ENCODE data around the gene LTB4R.

LTB4R gene

GRCh38 chr14:24271834-24272263 is 39.5 kb upstream of the LTB4R start:
- H3K27ac Mint-ChIP-seq = peak overlapping the region; percentile 88
- H3K4me3 Mint-ChIP-seq = peak overlapping the region; percentile 79
- peaks cover 17% of the 10 kb centered on the region for H3K36me3 Mint-ChIP-seq (ENCODE audit: low read depth)
- no peak for DNase-seq (ENCODE audit: low spot score)
- H3K27me3 Mint-ChIP-seq (ENCODE audit: low read depth) = no peaks in the 10 kb centered on the region
- no peaks in the 10 kb centered on the region for H3K9me3 Mint-ChIP-seq
- H3K4me1 Mint-ChIP-seq (ENCODE audit: low read depth) = peaks cover 42% of the 10 kb centered on the region

GRCh38 chr14:24272467-24272866 is 38.8 kb upstream of the LTB4R start:
- DNase-seq (ENCODE audit: low spot score) = no peak
- H3K27ac Mint-ChIP-seq = peak overlapping the region; percentile 88
- H3K4me1 Mint-ChIP-seq (ENCODE audit: low read depth) = peaks cover 43% of the 10 kb centered on the region
- H3K36me3 Mint-ChIP-seq (ENCODE audit: low read depth) = peaks cover 11% of the 10 kb centered on the region
- no peaks in the 10 kb centered on the region for H3K27me3 Mint-ChIP-seq (ENCODE audit: low read depth)
- H3K4me3 Mint-ChIP-seq = peak overlapping the region; percentile 79
- H3K9me3 Mint-ChIP-seq = no peaks in the 10 kb centered on the region

- H3K27ac Mint-ChIP-seq = no peak overlapping the region
- no peak for DNase-seq (ENCODE audit: low spot score)
- peaks cover 47% of the 10 kb centered on the region for H3K4me1 Mint-ChIP-seq (ENCODE audit: low read depth)
- H3K36me3 Mint-ChIP-seq (ENCODE audit: low read depth) = peaks cover 14% of the 10 kb centered on the region
- H3K4me3 Mint-ChIP-seq = peak overlapping the region; percentile 22
- no peaks in the 10 kb centered on the region for H3K27me3 Mint-ChIP-seq (ENCODE audit: low read depth)
- H3K9me3 Mint-ChIP-seq = no peaks in the 10 kb centered on the region
Measured at GRCh38 chr14:24273422-24273998, 37.8 kb upstream of the LTB4R start.

GRCh38 chr14:24274101-24274543 is 37.2 kb upstream of the LTB4R start:
- peak overlapping the region; percentile 71 for H3K27ac Mint-ChIP-seq
- peaks cover 52% of the 10 kb centered on the region for H3K4me1 Mint-ChIP-seq (ENCODE audit: low read depth)
- H3K9me3 Mint-ChIP-seq = no peaks in the 10 kb centered on the region
- peak overlapping the region; percentile 8 for H3K4me3 Mint-ChIP-seq
- H3K36me3 Mint-ChIP-seq (ENCODE audit: low read depth) = peaks cover 9% of the 10 kb centered on the region
- DNase-seq (ENCODE audit: low spot score) = peak; percentile 65
- H3K27me3 Mint-ChIP-seq (ENCODE audit: low read depth) = no peaks in the 10 kb centered on the region

- peaks cover 44% of the 10 kb centered on the region for H3K4me1 Mint-ChIP-seq (ENCODE audit: low read depth)
- no peaks in the 10 kb centered on the region for H3K9me3 Mint-ChIP-seq
- H3K4me3 Mint-ChIP-seq = no peak overlapping the region
- peak overlapping the region; percentile 49 for H3K27ac Mint-ChIP-seq
- peaks cover 3% of the 10 kb centered on the region for H3K36me3 Mint-ChIP-seq (ENCODE audit: low read depth)
- DNase-seq (ENCODE audit: low spot score) = no peak
- H3K27me3 Mint-ChIP-seq (ENCODE audit: low read depth) = no peaks in the 10 kb centered on the region
Measured at GRCh38 chr14:24277071-24277470, 34.2 kb upstream of the LTB4R start.

- no peak overlapping the region for H3K4me3 Mint-ChIP-seq
- peak overlapping the region; percentile 11 for H3K27ac Mint-ChIP-seq
- peaks cover 3% of the 10 kb centered on the region for H3K36me3 Mint-ChIP-seq (ENCODE audit: low read depth)
- H3K9me3 Mint-ChIP-seq = no peaks in the 10 kb centered on the region
- H3K4me1 Mint-ChIP-seq (ENCODE audit: low read depth) = peaks cover 37% of the 10 kb centered on the region
- no peak for DNase-seq (ENCODE audit: low spot score)
- no peaks in the 10 kb centered on the region for H3K27me3 Mint-ChIP-seq (ENCODE audit: low read depth)
Measured at GRCh38 chr14:24277606-24278321, 33.5 kb upstream of the LTB4R start.

- H3K9me3 Mint-ChIP-seq = no peaks in the 10 kb centered on the region
- H3K4me1 Mint-ChIP-seq (ENCODE audit: low read depth) = peaks cover 32% of the 10 kb centered on the region
- H3K36me3 Mint-ChIP-seq (ENCODE audit: low read depth) = peaks cover 3% of the 10 kb centered on the region
- no peak overlapping the region for H3K27ac Mint-ChIP-seq
- H3K27me3 Mint-ChIP-seq (ENCODE audit: low read depth) = no peaks in the 10 kb centered on the region
- no peak for DNase-seq (ENCODE audit: low spot score)
- H3K4me3 Mint-ChIP-seq = no peak overlapping the region
Measured at GRCh38 chr14:24278424-24278823, 32.9 kb upstream of the LTB4R start.

- peaks cover 23% of the 10 kb centered on the region for H3K4me1 Mint-ChIP-seq (ENCODE audit: low read depth)
- no peak overlapping the region for H3K27ac Mint-ChIP-seq
- H3K36me3 Mint-ChIP-seq (ENCODE audit: low read depth) = peaks cover 3% of the 10 kb centered on the region
- DNase-seq (ENCODE audit: low spot score) = peak; percentile 31
- peaks cover 2% of the 10 kb centered on the region for H3K27me3 Mint-ChIP-seq (ENCODE audit: low read depth)
- no peaks in the 10 kb centered on the region for H3K9me3 Mint-ChIP-seq
- no peak overlapping the region for H3K4me3 Mint-ChIP-seq
Measured at GRCh38 chr14:24279301-24280186, 31.8 kb upstream of the LTB4R start.

- peaks cover 2% of the 10 kb centered on the region for H3K27me3 Mint-ChIP-seq (ENCODE audit: low read depth)
- no peak for DNase-seq (ENCODE audit: low spot score)
- no peak overlapping the region for H3K27ac Mint-ChIP-seq
- H3K4me1 Mint-ChIP-seq (ENCODE audit: low read depth) = peaks cover 20% of the 10 kb centered on the region
- H3K36me3 Mint-ChIP-seq (ENCODE audit: low read depth) = peaks cover 3% of the 10 kb centered on the region
- H3K9me3 Mint-ChIP-seq = no peaks in the 10 kb centered on the region
- no peak overlapping the region for H3K4me3 Mint-ChIP-seq
Measured at GRCh38 chr14:24280797-24281460, 30.4 kb upstream of the LTB4R start.

- Mint-ChIP-seq H3K4me3 (no peak overlapping the region), H3K27ac (no peak overlapping the region), H3K36me3 (ENCODE audit: low read depth) (peaks cover 3% of the 10 kb centered on the region), H3K27me3 (ENCODE audit: low read depth) (peaks cover 2% of the 10 kb centered on the region), H3K9me3 (no peaks in the 10 kb centered on the region), H3K4me1 (ENCODE audit: low read depth) (peaks cover 20% of the 10 kb centered on the region)
- no peak for DNase-seq (ENCODE audit: low spot score)
Measured at GRCh38 chr14:24281636-24282035, 29.7 kb upstream of the LTB4R start.

- no peak overlapping the region for H3K4me3 Mint-ChIP-seq
- H3K36me3 Mint-ChIP-seq (ENCODE audit: low read depth) = peaks cover 3% of the 10 kb centered on the region
- no peak overlapping the region for H3K27ac Mint-ChIP-seq
- peaks cover 2% of the 10 kb centered on the region for H3K27me3 Mint-ChIP-seq (ENCODE audit: low read depth)
- no peaks in the 10 kb centered on the region for H3K9me3 Mint-ChIP-seq
- no peak for DNase-seq (ENCODE audit: low spot score)
- H3K4me1 Mint-ChIP-seq (ENCODE audit: low read depth) = peaks cover 17% of the 10 kb centered on the region
Measured at GRCh38 chr14:24282736-24283135, 28.6 kb upstream of the LTB4R start.

GRCh38 chr14:24283796-24284460 is 27.4 kb upstream of the LTB4R start:
- no peak overlapping the region for H3K27ac Mint-ChIP-seq
- H3K4me3 Mint-ChIP-seq = no peak overlapping the region
- DNase-seq (ENCODE audit: low spot score) = no peak
- H3K4me1 Mint-ChIP-seq (ENCODE audit: low read depth) = peaks cover 9% of the 10 kb centered on the region
- peaks cover 4% of the 10 kb centered on the region for H3K27me3 Mint-ChIP-seq (ENCODE audit: low read depth)
- no peaks in the 10 kb centered on the region for H3K9me3 Mint-ChIP-seq
- peaks cover 1% of the 10 kb centered on the region for H3K36me3 Mint-ChIP-seq (ENCODE audit: low read depth)

GRCh38 chr14:24284501-24285035 is 26.7 kb upstream of the LTB4R start:
- Mint-ChIP-seq H3K36me3 (ENCODE audit: low read depth) (peaks cover 1% of the 10 kb centered on the region), H3K4me3 (no peak overlapping the region), H3K9me3 (no peaks in the 10 kb centered on the region), H3K4me1 (ENCODE audit: low read depth) (peaks cover 4% of the 10 kb centered on the region), H3K27me3 (ENCODE audit: low read depth) (peaks cover 4% of the 10 kb centered on the region), H3K27ac (no peak overlapping the region)
- no peak for DNase-seq (ENCODE audit: low spot score)

All from T-helper 2 cell treated with Interferon-gamma antibody and Interleukin-4, amounts not matched to agents 5 μg/mL and 100 μg/mL, for 36 hours (primary cell).